Neural cell (in vitro differentiated cells): ENCODE measurements around the gene ZNF536.

ENCODE experiments used
- CTCF ChIP-seq: fragments of 450-650 bp; IDR thresholded peaks from 2 replicates; pipeline ENCODE4 v1.5.1; 2014; ENCODE audit warnings: antibody characterized with exemption, mild to moderate bottlenecking, moderate library complexity; ENCODE audit not compliant: poor library complexity, severe bottlenecking
- EP300 ChIP-seq: fragments of 450-650 bp; conservative IDR thresholded peaks from 2 replicates; pipeline ENCODE4 v1.6.1; 2014; ENCODE audit warnings: antibody characterized with exemption, mild to moderate bottlenecking, moderate library complexity; ENCODE audit not compliant: poor library complexity, severe bottlenecking
- EZH2 ChIP-seq: fragments of 200-600, 300-800 bp; shearing (Covaris generic), sonication (generic); IDR thresholded peaks from 2 replicates; pipeline ENCODE4 v1.6.1; 2014; ENCODE audit warnings: antibody characterized with exemption, low read length, borderline replicate concordance, mild to moderate bottlenecking; ENCODE audit not compliant: insufficient read depth, poor library complexity, severe bottlenecking
- TAF1 ChIP-seq: IDR thresholded peaks from 2 replicates; pipeline ENCODE4 v1.6.1; 2012; ENCODE audit warnings: low read depth

- TF ChIP-seq CTCF = no peak
- TF ChIP-seq EP300 = no peak
- TF ChIP-seq EZH2 = no peak
- no peak for TF ChIP-seq TAF1
Measured at GRCh38 chr19:30604657-30605056, 232.5 kb downstream of the ZNF536 start.
